Umbilical cord (tissue), 2 donors: ENCODE measurements around the gene GPC1. TPM values are rescaled to one million over a fixed set of nuclear protein-coding genes. Genes with fewer than 3 reads are reported as not detected.

Experiments
- DNase-seq: peaks from one replicate; pipeline ENCODE4 v3.0.0-alpha.2; 2015; ENCODE audit warnings: low spot score
- total RNA-seq: library from RNA; depleted of rRNA; stranded (reverse); fragments of >200 nt; gene quantifications from one replicate; pipeline ENCODE4 v1.2.3, GENCODE V29; 2014; ENCODE audit warnings: low replicate concordance; ENCODE audit not compliant: insufficient read depth

GPC1 gene
- total RNA-seq, 1 donor from 2014 or later, result 29.9 TPM

GRCh38 chr2:240412211-240412861 is 23.1 kb upstream of the GPC1 start:
- peak; percentile 93 for DNase-seq

GRCh38 chr2:240412975-240413812 is 22.3 kb upstream of the GPC1 start:
- no peak for DNase-seq

DNA sequence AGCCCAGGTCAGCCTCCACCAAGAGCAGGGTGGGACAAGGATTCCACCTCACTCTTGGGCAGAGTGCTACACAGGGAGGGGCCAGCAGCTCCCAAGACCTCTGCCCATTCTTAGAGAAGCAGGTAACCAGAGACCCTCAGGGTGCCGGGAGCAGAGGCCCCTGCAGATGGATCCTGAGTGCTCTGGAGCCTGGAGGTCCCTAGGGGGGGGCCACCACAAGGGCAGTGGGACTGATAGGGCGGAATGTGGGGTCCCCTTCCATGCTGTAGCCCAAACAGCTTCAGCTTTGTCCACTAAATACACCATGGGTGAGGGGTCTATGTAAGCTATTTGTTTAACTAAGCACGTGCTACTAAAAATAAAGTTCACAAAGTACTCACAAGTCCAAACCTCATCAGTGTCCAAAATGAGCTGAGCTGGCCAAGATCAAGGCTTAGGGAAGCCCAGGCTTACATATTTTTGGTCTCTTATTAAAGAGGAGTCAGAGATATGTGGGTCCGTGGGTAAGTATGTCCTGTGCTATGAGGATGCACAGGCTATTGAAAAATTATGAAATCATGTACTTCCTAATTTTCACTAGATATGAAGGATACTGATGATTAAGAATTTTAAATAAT is 21.5 kb upstream of the GPC1 start:
- peak; percentile 26 for DNase-seq

- no peak for DNase-seq
Observed at GRCh38 chr2:240416821-240417220, 18.6 kb upstream of the GPC1 start.

- no peak for DNase-seq
Observed at GRCh38 chr2:240418311-240418710, 17.2 kb upstream of the GPC1 start.

- DNase-seq, result no peak
Observed at GRCh38 chr2:240419271-240419670, 16.2 kb upstream of the GPC1 start.

- peak; percentile 28 for DNase-seq
Observed at GRCh38 chr2:240419723-240420122, 15.7 kb upstream of the GPC1 start.

DNA sequence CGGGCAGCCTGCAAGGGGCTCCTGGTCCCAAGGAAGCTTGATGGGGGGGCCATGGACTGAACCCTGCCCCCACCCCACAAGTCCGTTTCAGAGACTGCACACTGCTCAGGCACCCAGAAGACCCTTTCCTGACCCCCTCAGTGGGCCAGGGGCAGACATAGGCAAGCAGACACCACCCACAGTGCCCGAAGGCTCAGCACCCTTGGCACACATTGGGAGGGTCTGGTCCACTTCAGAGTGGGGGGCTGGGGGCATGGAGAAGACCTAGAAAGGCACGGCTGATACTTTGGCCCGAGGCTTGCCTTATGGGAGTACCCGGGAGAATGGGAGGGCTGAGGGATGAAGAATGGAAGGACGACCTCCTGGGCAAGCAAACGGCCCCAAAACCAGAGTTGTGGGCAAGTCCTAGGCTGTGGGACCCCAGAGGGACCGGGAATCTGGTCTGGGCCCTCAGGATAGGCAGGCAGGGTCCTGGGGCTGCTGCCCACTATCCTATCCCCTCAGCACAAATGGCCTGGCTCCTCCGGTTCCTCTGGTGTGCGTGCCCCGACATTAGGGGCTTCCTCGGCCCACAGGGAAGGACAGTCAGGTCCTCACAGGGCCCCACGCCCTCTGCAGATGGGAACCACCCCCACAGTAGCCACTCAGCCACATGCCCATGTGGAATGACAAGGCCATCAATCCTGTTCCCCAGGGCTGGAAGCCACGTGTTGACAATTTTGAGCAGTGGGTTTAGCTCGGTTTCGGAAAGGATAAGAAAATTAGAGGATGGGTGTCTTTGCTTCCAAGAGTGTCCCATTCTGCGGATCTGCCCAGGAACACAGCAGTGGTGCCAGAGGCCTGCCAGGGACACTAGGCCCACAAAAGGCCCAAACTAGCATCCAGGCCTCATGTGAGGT is 15.0 kb upstream of the GPC1 start:
- no peak for DNase-seq

DNA sequence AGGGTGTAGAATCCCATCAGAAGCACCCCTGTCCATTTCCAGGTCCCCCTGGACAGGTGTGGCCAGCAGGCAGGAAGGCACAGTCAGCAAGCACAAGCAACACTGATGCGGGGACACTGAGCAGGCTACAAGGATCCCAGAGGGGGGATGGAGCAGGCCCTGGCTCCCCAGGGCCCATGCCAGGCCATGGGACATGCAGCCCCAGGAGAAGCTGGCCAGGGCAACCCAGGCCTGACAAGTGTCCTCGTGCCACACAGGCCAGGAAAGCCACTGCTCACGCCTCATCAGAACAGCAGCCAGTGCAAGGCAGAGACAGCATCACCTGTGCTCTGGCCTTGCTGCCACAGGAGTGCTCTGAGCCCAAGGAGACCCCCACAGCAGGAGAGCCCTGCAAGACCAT is 14.1 kb upstream of the GPC1 start:
- no peak for DNase-seq

- no peak for DNase-seq
Observed at GRCh38 chr2:240422658-240423329, 12.7 kb upstream of the GPC1 start.

DNA sequence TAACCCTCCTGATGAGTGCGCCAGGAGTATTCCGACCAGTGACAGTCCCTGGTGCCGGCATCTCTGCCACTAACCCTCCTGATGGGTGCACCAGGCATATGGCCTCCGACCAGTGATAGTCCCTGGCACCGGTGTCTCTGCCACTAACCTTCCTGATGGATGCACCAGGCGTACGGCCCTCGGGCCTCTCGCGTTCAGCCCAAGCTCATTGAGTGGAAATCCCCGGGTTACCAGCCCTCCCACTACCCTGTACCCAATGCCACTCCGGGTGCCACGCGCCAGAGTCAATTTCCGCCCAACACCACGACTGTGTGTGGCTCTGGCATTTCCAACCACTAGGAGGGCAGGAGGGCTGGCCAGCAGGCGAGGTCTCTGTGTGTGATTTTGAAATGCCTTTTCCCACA is 11.7 kb upstream of the GPC1 start:
- DNase-seq, result no peak

DNA sequence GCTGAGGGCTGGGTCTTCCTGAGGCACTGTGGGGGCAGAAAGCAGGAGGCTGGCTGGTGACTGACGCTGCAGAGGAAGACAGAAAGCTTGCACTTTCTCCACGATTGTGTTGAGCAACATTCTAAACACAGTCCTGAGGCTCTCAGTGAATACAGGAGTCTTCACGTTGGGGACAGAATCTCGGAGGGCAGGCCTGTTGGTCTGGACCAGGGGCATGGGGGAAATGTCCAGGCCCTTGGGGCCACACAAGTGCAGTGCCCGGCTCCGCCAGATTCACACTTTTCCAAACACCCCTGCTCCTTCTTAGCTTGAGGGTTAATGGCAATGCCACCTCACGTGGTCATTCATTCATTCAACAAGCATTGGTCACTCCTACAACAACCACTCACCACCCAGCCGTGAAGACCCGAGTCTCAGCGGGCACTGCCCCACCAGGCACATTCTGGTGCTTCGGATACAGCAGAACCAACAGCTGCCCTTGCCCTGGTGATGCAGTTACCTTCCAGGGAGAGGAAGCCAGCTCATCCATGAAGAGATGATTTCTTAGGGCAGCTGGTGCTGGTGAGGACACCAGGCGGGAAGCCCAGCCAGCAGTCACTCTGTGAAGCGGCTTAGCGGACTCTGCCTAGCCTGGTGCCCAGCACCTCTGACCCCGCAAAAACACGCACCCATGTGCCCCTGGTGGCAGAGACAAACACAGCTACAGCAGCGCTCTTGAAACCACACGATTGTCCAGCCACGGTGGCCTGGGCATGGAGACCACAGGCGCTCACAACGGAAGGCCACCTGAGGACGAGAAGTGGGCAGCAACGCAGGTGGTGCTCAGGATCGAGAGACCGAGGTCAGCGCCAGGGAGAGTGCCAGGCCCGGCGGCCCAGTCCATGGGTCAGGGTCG is 10.9 kb upstream of the GPC1 start:
- DNase-seq, result no peak

- no peak for DNase-seq
Observed at GRCh38 chr2:240425236-240425615, 10.2 kb upstream of the GPC1 start.

GRCh38 chr2:240425697-240426096 is 9.8 kb upstream of the GPC1 start:
- no peak for DNase-seq

DNA sequence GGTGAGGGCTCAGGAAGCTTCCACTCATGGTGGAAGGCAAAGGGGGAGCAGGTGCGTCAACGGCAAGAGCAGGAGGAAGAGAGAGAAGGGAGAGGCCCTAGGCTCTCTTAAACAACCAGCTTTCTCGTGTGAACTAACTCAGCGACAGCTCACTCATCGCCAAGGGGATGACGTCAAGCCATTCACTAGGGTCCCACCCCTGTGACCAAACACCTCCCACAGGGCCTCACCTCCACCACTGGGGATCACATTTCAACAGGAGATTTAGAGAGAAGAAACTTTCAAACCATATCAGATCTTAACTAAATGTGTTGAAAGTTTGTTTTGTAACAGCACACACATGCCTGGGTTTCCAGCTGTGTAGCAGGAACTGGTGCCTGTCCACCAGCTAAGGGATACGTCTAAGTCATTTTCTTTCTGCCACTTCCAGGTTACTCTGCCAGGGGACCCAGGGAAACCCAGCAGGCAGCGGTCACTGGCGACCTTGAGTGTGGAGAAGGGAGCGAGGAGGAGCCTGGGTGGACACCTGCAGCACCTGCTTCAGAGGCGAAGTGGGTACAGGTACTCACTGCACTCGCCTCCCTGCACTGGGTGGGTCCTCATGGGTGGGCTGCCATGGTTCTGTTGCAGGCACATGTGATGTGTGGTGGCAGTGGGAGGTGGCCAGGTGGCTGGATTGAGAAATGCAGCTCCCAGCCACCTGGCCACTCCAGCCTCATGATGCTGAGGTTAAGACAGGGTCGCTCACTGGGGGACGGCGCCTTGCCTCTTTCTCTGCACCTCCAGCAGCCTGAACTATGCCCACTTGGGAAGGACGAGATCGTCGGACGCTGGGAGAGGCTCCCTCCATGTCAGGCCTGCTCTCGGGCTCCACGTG is 8.4 kb upstream of the GPC1 start:
- DNase-seq, result peak; percentile 50

DNA sequence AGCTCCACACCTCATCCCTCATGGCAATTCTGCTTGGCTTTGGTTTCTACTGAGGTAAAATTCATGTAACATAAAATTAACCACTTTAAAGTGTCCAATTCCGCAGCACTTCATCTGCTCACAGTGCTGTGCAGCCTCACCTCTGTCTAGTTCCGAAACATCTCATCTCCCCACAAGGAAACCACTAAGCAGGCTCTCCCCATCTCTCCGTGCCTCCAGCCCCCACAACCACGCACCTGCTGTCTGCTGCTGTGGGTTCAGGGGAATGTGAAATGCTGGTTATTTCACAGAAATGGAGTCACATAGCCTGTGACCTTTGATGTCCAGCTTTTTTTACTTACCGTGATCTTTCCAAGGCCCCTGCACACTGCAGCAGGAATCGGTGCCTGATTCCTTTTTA is 7.7 kb upstream of the GPC1 start:
- no peak for DNase-seq

DNA sequence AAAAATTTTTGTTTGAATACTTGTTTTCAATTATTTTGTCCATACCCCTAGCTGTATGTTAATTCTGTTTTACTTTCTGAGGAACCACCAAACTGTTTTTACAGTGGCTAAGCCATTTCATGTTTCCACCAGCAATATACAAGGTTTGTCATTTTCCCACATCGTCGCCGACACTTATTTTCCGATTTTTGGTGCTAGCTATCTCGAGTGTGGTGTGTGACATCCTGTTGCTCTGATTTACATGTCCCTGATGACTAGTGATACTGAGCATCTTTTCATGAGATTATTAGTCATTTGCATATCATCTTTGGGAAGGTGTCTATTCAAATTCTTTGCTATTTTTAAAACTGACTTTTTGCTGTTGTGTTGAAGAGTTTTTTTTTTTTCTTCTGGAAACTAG is 7.2 kb upstream of the GPC1 start:
- DNase-seq, result no peak

DNA sequence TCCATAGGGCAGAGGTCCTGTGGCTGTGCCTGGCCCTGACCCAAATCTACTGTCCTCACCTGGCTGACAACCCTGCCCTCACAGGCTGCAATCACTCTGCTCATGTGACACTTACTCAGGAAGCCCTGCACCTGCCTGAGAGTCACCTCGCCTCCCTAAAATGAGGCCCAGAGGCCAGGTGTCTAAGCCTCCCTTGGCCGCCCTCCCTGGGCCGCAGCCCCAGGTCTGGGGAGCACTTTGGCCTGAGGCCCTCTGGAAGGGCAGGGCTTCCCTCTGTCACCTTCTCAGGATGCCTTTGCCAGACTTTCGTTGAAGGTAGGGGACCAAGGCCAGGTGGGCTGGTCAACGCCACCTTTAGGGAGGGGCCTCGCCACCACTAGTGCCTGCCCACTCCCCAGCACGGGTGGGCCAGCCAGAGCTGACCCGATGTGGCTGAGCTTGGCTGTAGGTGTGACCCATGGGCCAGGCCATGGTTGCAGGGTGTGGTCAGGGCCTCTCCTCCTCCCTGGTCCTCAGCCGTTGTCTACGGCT is 6.1 kb upstream of the GPC1 start:
- DNase-seq, result no peak
